AG04449 (cell line): ENCODE measurements around the gene PAM.

Source experiments
- CTCF ChIA-PET: fragments of 350-600 bp; formaldehyde crosslinking; extraction: SDS; loops from one replicate; lab custom pipeline; 2021; ENCODE audit warnings: antibody characterized with exemption; lab: Yijun Ruan, JAX
- POLR2A ChIA-PET: fragments of 400-600, 350-600 bp; formaldehyde crosslinking; extraction: SDS; loops from one replicate; lab custom pipeline; 2020; ENCODE audit warnings: antibody characterized with exemption, inconsistent platforms; lab: Yijun Ruan, JAX
- DNase-seq: peaks from one replicate; pipeline ENCODE4 v3.0.0-alpha.2; 2010; ENCODE audit warnings: low read depth, low spot score
- H3K4me3 ChIP-seq: 2 replicates; pipeline ENCODE4 v1.5.1; 2011; ENCODE audit warnings: low read depth, mild to moderate bottlenecking, control low read depth, low read length
- CTCF ChIP-seq: IDR thresholded peaks from one replicate; pipeline ENCODE4 v1.5.1; 2011; ENCODE audit warnings: mild to moderate bottlenecking, moderate library complexity, low read length, control low read depth, inconsistent platforms; ENCODE audit not compliant: insufficient read depth; ENCODE audit errors: missing control alignments

PAM gene

DNA sequence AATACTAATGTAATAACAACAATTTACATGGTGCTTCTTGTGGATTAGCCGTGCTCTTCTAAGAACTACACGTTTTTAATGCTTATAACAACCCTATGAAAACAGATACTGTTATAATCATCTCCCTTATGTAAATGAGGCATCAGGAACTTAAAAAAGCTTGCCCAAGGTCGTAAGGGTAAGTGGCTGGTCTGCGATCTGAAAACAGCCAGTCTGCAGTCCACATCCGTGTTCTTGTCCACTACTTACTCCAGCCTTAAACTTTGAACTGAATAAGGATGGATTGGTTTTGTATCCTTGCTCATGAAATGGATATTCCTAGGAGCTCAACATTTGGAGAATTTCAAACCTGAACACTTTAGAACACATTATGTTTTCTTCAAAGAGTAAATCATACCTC lies 26.7 kb downstream of the PAM start:
- no peak for TF ChIP-seq CTCF
- CTCF ChIA-PET, result interaction anchor here (0.7 to 3.6 kb wide), 20 partner anchors 9 to 357 kb away, joined by 3 to 42 read pairs (median 4); no protein-coding TSS in a partner anchor
- DNase-seq, result no peak
- H3K4me3 ChIP-seq, result no peak overlapping the region
- POLR2A ChIA-PET, result no interaction called here

DNA sequence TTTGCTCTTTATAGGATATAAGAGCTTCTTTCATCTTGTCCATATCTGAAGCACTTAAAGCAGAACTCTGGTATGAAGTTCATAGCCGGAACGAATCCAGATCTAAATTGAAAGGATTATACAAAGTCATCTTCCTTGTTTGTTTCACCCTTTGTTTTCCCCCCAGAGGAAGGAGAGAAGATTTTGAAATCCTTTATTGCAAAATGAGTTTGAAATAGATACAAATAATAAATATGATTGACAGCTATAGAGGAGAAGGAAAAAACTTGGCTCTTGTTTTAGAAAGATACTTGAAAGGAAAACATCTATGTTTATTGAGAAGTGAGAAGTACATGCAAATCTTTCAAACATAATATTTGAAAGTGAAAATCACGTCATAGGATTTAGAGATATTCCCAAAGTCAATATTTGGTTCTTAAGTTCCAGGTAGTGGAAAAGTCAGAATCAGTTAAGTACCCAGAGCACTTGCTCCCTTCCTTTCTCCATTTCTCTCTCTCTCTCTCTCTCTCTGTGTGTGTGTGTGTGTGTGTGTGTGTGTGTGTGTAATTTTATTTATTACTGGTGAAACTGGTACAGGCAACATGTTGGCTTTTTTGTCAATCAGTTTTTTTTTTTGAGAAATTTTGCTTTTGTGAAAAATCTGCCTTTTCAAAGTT lies 27.2 kb downstream of the PAM start:
- TF ChIP-seq CTCF, result no peak
- CTCF ChIA-PET, result interaction anchor here (0.7 to 3.6 kb wide), 14 partner anchors 9 to 357 kb away, joined by 3 to 42 read pairs (median 4); no protein-coding TSS in a partner anchor
- POLR2A ChIA-PET, result no interaction called here
- H3K4me3 ChIP-seq, result no peak overlapping the region
- DNase-seq, result no peak

DNA sequence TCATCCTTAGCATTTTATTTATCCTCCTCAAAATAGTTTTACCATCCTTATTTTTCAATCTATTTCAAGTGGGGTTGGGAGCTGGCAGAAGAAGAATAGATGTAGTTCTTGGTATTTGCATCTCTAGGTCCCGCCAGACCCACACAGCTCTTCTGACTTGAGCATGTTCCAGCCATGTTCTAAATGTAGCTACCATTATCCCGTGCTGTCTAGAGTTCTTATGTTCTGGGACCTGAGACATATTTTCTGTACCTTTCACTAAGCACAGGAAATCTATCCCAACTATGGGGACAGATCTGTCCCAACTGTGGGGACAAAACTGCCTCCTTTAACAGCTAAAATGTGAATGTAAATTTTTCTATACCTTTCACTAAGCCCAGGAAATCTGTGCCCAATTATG lies 32.0 kb downstream of the PAM start:
- ChIA-PET CTCF (interaction anchor here (1.4 to 1.7 kb wide), 3 partner anchors 8 to 107 kb away, joined by 3 read pairs; no protein-coding TSS in a partner anchor), POLR2A (no interaction called here)
- DNase-seq, result no peak
- H3K4me3 ChIP-seq, result no peak overlapping the region
- no peak for TF ChIP-seq CTCF

DNA sequence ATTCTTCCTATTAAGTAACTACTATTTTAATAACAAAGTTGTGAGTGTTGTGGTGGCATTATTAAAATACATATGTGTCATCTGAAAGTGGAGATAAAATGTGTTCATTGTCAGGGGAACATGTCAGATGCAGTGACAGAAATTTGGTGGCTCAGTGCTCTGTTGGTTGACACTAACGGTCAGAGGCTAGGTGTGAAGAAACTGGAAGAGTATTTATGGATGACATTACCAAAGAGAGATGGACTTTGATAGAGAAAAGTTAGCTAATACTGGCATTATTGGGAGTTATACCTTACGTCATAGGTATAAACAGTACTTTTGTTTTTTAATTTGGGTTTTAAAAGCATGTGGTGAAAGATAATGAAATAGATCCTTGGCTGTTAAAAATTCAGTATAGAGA lies 33.7 kb downstream of the PAM start:
- ChIA-PET CTCF (interaction anchor here (1.7 kb wide), 1 partner anchor 108 kb away, joined by 3 read pairs; no protein-coding TSS in a partner anchor), POLR2A (no interaction called here)
- DNase-seq, result no peak
- TF ChIP-seq CTCF, result no peak
- no peak overlapping the region for H3K4me3 ChIP-seq

GRCh38 chr5:102789469-102789868 lies 34.4 kb downstream of the PAM start:
- TF ChIP-seq CTCF, result no peak
- no peak for DNase-seq
- no peak overlapping the region for H3K4me3 ChIP-seq
- ChIA-PET POLR2A (no interaction called here), CTCF (interaction anchor here (3.0 kb wide), 1 partner anchor 8 kb away, joined by 26 read pairs; no protein-coding TSS in a partner anchor)

GRCh38 chr5:102790748-102791147 lies 35.6 kb downstream of the PAM start:
- no peak for DNase-seq
- no peak for TF ChIP-seq CTCF
- no peak overlapping the region for H3K4me3 ChIP-seq
- POLR2A ChIA-PET, result no interaction called here
- CTCF ChIA-PET, result interaction anchor here (3.0 kb wide), 1 partner anchor 9 kb away, joined by 26 read pairs; no protein-coding TSS in a partner anchor
